Measurements from ENCODE around the gene TEX12.

Gene TEX12

DNA sequence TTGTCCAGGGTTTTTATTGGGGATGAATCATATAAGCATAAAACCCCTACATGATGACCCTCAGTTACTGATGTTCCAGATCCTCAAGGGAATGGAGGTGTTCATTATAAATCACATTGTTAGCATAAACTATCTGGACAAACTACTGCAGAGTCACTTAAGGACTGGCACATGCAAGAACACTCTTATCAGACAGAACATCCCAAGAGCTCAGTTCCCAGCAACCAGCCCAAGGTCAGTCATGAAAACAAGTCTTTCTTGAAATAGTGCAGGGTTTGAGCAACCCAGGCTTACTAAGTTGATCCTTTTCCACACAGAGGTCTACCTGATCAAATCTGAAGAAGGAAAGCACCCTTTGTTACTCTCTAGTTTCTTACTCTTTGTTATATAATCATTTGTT is 45.5 kb downstream of the TEX12 start:
- Histone ChIP-seq H3K9me3 (ENCODE audit: control insufficient read depth in 2 of 2, low read length in 2 of 2) (no peaks in the 10 kb centered on the region), H3K27me3 (ENCODE audit: control insufficient read depth in 1 of 2, insufficient read depth in 2 of 2, low read length in 2 of 2) (no peaks in the 10 kb centered on the region), H3K4me3 (ENCODE audit: low read length in 2 of 2) (no peak overlapping the region), H3K36me3 (ENCODE audit: control insufficient read depth in 2 of 2, insufficient read depth in 2 of 2, low read length in 2 of 2) (peaks cover 0 to 2% of the 10 kb centered on the region in 2 donors), H3K27ac (ENCODE audit: low read length) (no peak overlapping the region), H3K9ac (ENCODE audit: low read length in 2 of 2) (no peak overlapping the region), H3K4me1 (ENCODE audit: control insufficient read depth, insufficient read depth, low read length) (no peaks in the 10 kb centered on the region)

- H3K9me3 ChIP-seq (ENCODE audit: control insufficient read depth in 2 of 2, low read length in 2 of 2) = no peaks in the 10 kb centered on the region
- H3K4me1 ChIP-seq (ENCODE audit: control insufficient read depth, insufficient read depth, low read length) = no peaks in the 10 kb centered on the region
- H3K27me3 ChIP-seq (ENCODE audit: control insufficient read depth in 1 of 2, insufficient read depth in 2 of 2, low read length in 2 of 2) = no peaks in the 10 kb centered on the region
- H3K36me3 ChIP-seq (ENCODE audit: control insufficient read depth in 2 of 2, insufficient read depth in 2 of 2, low read length in 2 of 2) = peaks cover 0 to 5% of the 10 kb centered on the region in 2 donors
- H3K9ac ChIP-seq (ENCODE audit: low read length in 2 of 2) = no peak overlapping the region
- H3K27ac ChIP-seq (ENCODE audit: low read length) = no peak overlapping the region
- no peak overlapping the region for H3K4me3 ChIP-seq (ENCODE audit: low read length in 2 of 2)
Observed at GRCh38 chr11:112213753-112214152, 46.6 kb downstream of the TEX12 start.

DNA sequence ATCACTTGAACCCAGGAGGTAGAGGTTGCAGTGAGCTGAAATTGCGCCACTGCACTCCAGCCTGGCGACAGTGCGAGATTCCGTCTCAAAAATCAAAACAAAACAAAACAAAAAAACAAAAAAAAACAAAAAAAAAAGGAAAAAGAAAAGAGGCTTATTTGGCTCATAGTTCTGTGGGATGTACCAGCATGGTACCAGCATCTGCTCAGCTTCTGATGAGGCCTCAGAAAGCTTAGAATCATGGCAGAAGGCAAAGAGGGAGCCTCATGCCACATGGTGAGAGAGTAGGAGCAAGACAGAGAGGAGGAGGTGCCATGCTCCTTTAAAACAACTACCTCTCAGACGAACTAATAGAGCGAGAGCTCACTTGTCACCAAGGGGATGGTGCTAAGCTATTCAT is 48.4 kb downstream of the TEX12 start:
- peaks cover 0 to 5% of the 10 kb centered on the region in 2 donors for H3K36me3 ChIP-seq (ENCODE audit: control insufficient read depth in 2 of 2, insufficient read depth in 2 of 2, low read length in 2 of 2)
- H3K9me3 ChIP-seq (ENCODE audit: control insufficient read depth in 2 of 2, low read length in 2 of 2) = no peaks in the 10 kb centered on the region
- no peaks in the 10 kb centered on the region for H3K27me3 ChIP-seq (ENCODE audit: control insufficient read depth in 1 of 2, insufficient read depth in 2 of 2, low read length in 2 of 2)
- no peak overlapping the region for H3K27ac ChIP-seq (ENCODE audit: low read length)
- no peak overlapping the region for H3K4me3 ChIP-seq (ENCODE audit: low read length in 2 of 2)
- H3K9ac ChIP-seq (ENCODE audit: low read length in 2 of 2) = no peak overlapping the region
- peaks cover under 1% of the 10 kb centered on the region for H3K4me1 ChIP-seq (ENCODE audit: control insufficient read depth, insufficient read depth, low read length)

DNA sequence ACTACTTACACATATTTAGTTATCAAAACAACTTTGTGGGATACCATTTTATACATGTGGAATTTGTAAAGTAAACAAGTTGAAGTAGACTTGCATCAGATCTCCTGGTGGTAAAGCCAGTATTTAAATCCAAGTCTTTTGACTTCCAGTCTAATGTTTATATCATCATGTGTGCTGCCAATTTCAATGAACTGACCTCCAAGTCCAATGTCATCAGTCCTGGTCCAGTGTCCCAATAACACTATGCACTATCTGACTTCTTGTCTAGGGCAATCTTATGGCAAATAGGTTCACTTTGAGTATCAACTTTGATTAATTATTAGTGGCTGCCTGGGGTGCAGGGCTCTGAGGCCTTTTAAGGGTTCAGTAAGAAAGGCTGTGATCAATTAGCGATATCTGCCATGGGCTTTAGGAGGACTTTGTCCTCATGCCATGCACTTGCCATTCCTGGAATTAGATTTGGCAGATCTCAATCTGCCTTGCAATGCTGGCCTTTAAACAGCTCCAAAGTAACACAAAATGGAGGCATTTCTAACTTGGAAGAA is 49.5 kb downstream of the TEX12 start:
- H3K27ac ChIP-seq (ENCODE audit: low read length) = no peak overlapping the region
- H3K36me3 ChIP-seq (ENCODE audit: control insufficient read depth in 2 of 2, insufficient read depth in 2 of 2, low read length in 2 of 2) = peaks cover 0 to 5% of the 10 kb centered on the region in 2 donors
- H3K4me3 ChIP-seq (ENCODE audit: low read length in 2 of 2) = no peak overlapping the region
- no peaks in the 10 kb centered on the region for H3K9me3 ChIP-seq (ENCODE audit: control insufficient read depth in 2 of 2, low read length in 2 of 2)
- no peaks in the 10 kb centered on the region for H3K27me3 ChIP-seq (ENCODE audit: control insufficient read depth in 1 of 2, insufficient read depth in 2 of 2, low read length in 2 of 2)
- H3K9ac ChIP-seq (ENCODE audit: low read length in 2 of 2) = no peak overlapping the region
- peaks cover 7% of the 10 kb centered on the region for H3K4me1 ChIP-seq (ENCODE audit: control insufficient read depth, insufficient read depth, low read length)

- Histone ChIP-seq H3K27ac (ENCODE audit: low read length) (no peak overlapping the region), H3K36me3 (ENCODE audit: control insufficient read depth in 2 of 2, insufficient read depth in 2 of 2, low read length in 2 of 2) (peaks cover 0 to 5% of the 10 kb centered on the region in 2 donors), H3K4me1 (ENCODE audit: control insufficient read depth, insufficient read depth, low read length) (peaks cover 10% of the 10 kb centered on the region), H3K9ac (ENCODE audit: low read length in 2 of 2) (no peak overlapping the region), H3K27me3 (ENCODE audit: control insufficient read depth in 1 of 2, insufficient read depth in 2 of 2, low read length in 2 of 2) (no peaks in the 10 kb centered on the region), H3K4me3 (ENCODE audit: low read length in 2 of 2) (no peak overlapping the region), H3K9me3 (ENCODE audit: control insufficient read depth in 2 of 2, low read length in 2 of 2) (no peaks in the 10 kb centered on the region)
Observed at GRCh38 chr11:112219476-112220232, 52.5 kb downstream of the TEX12 start.

DNA sequence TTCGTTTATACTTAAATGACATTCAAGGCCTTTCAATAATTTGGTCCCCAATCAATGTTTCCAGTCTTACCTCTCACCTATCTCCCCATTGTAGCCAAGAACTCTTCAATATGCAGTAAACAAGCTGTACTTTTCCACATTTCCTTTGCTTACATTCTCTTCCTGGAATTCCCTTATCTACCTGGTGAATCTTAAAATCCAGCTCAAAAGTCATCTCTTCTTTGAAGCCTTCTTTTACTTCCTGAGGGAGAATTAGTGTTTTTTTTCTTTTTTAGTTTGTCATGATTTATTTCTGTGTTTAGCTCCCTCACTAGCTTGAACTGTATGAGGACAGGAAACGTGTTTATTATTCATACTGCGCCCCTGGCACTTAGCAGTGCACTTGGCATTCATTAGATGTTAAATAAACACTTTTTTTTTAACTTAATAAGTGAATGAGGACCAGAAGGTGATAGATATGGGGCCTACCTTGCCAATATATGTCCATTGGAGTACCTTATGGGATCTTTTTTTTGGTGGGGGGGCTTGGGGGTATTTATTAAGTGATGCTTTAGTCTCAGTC is 54.2 kb downstream of the TEX12 start:
- H3K9me3 ChIP-seq (ENCODE audit: control insufficient read depth in 2 of 2, low read length in 2 of 2) = no peaks in the 10 kb centered on the region
- no peaks in the 10 kb centered on the region for H3K27me3 ChIP-seq (ENCODE audit: control insufficient read depth in 1 of 2, insufficient read depth in 2 of 2, low read length in 2 of 2)
- peaks cover 13% of the 10 kb centered on the region for H3K4me1 ChIP-seq (ENCODE audit: control insufficient read depth, insufficient read depth, low read length)
- H3K4me3 ChIP-seq (ENCODE audit: low read length in 2 of 2) = no peak overlapping the region
- peaks cover 0 to 3% of the 10 kb centered on the region in 2 donors for H3K36me3 ChIP-seq (ENCODE audit: control insufficient read depth in 2 of 2, insufficient read depth in 2 of 2, low read length in 2 of 2)
- peak overlapping the region; percentile 24 for H3K27ac ChIP-seq (ENCODE audit: low read length)
- peak overlapping the region in 1 of 2 donors; percentile 13 for H3K9ac ChIP-seq (ENCODE audit: low read length in 2 of 2)
